ENCODE results near the gene CDH4. TPM values are rescaled to one million over a fixed set of nuclear protein-coding genes. Genes with fewer than 3 reads are reported as not detected.

Gene CDH4
- total and polyA plus RNA-seq, 9 of the 15 experiments (the other 6 are each of a cell fraction or from before 2014, with no cell fraction given): 0.04 TPM; not detected in 8

- Histone ChIP-seq H2AFZ (ENCODE audit: low read depth, low read length) (no peak overlapping the region), H3K27ac (ENCODE audit: extremely low read depth, low read depth, low read length) (no peak overlapping the region), H3K9ac (ENCODE audit: insufficient read depth in 1 of 2, low read depth in 2 of 2, low read length in 2 of 2) (no peak overlapping the region), H3K9me1 (ENCODE audit: control insufficient read depth, insufficient read depth, low read length) (no peaks in the 10 kb centered on the region), H3K4me2 (ENCODE audit: insufficient read depth, low read length) (no peak overlapping the region), H3K27me3 (ENCODE audit: control insufficient read depth in 2 of 2, insufficient read depth in 2 of 2, low read length in 2 of 2) (peaks cover 0 to 3% of the 10 kb centered on the region in 2 experiments; a peak in 1 of 5 replicates), H3K79me2 (ENCODE audit: control insufficient read depth, insufficient read depth, low read length) (no peaks in the 10 kb centered on the region), H3K9me3 (replicated peaks; ENCODE audit: control insufficient read depth, insufficient read depth, low read depth, low read length) (no peaks in the 10 kb centered on the region), H3K4me3 (no peak overlapping the region), H4K20me1 (replicated peaks; ENCODE audit: control insufficient read depth, insufficient read depth, low read length) (no peaks in the 10 kb centered on the region), H3K36me3 (ENCODE audit: control insufficient read depth, insufficient read depth, low read length) (no peaks in the 10 kb centered on the region), H3K4me1 (replicated peaks in 1 of 2; ENCODE audit: control insufficient read depth in 2 of 2, insufficient read depth in 2 of 2, low read length in 2 of 2) (no peaks in the 10 kb centered on the region)
- no TSS peak for BruUV-seq (replicated peaks)
- ChIA-PET CTCF (ENCODE audit: low intra/inter-chr PET ratio) (no interaction called here), POLR2A (interaction anchor here (0.6 kb wide), 3 partner anchors 20 to 394 kb away, joined by 3 read pairs; no protein-coding TSS in a partner anchor)
- FAIRE-seq: no peak
- 0% methylated on average over 6 of the region's 6 CpGs for WGBS (ENCODE audit: insufficient coverage, low coverage, missing lambda C conversion rate)
- ATAC-seq: no peak
- intact Hi-C loops (cut with micrococcal nuclease) (no loop called here), in situ Hi-C loops (cut with MboI) (no loop called here)
- no peak for TF ChIP-seq ZNF57 (CRISPR knock-in tag; IDR thresholded peaks at IDR 0.05)
- no peak for TF ChIP-seq PHF8 (IDR thresholded peaks at IDR 0.05; ENCODE audit: borderline replicate concordance, low read length)
- no peak for TF ChIP-seq TAF7 (tag; IDR thresholded peaks at IDR 0.05)
- TF ChIP-seq CBX1 (IDR thresholded peaks at IDR 0.05; ENCODE audit: low read depth): no peak
- TF ChIP-seq CHD4 (IDR thresholded peaks at IDR 0.05; ENCODE audit: insufficient read depth, insufficient replicate concordance, low read depth, low read length, poor library complexity, severe bottlenecking): no peak
- no peak for TF ChIP-seq MYBL2 (IDR thresholded peaks at IDR 0.05; ENCODE audit: low read depth)
- TF ChIP-seq MYBL2 (CRISPR knock-in tag; IDR thresholded peaks at IDR 0.05; ENCODE audit: borderline replicate concordance): no peak
- no peak for TF ChIP-seq PKNOX1 (IDR thresholded peaks at IDR 0.05)
- TF ChIP-seq JUN (IDR thresholded peaks at IDR 0.05; ENCODE audit: borderline replicate concordance, low read depth, low read length): no peak
- no peak for TF ChIP-seq JUN (CRISPR knock-in tag; IDR thresholded peaks at IDR 0.05; ENCODE audit: borderline replicate concordance)
- no peak for TF ChIP-seq HMBOX1 (IDR thresholded peaks at IDR 0.05)
- TF ChIP-seq SREBF2 (CRISPR knock-in tag; IDR thresholded peaks at IDR 0.05): no peak
- no peak for TF ChIP-seq SMARCB1 (IDR thresholded peaks at IDR 0.05; ENCODE audit: insufficient read length, low read depth)
- no peak for TF ChIP-seq ZNF717 (CRISPR knock-in tag; IDR thresholded peaks at IDR 0.05)
- no peak for TF ChIP-seq ELF4 (CRISPR knock-in tag; IDR thresholded peaks at IDR 0.05)
- TF ChIP-seq ZHX1 (conservative IDR thresholded peaks at IDR 0.05; ENCODE audit: low read length): no peak
- DNase-seq (ENCODE audit: extremely low read depth in 1 of 4, low spot score in 3 of 4): no peak
Measured at GRCh38 chr20:61487346-61487996, 235.4 kb downstream of the CDH4 start.
